ENCODE results near the gene PPT1. TPM values are rescaled to one million over a fixed set of nuclear protein-coding genes. Genes with fewer than 3 reads are reported as not detected.

Gene PPT1
- total RNA-seq = 38.9 TPM
- long read RNA-seq, full-length matches to known transcripts = 57 of 60 reads
- long read RNA-seq, partial matches to known transcripts = 2 of 60 reads
- long read RNA-seq, other reads (novel, unspliced or antisense) = 1 of 60 reads

DNA sequence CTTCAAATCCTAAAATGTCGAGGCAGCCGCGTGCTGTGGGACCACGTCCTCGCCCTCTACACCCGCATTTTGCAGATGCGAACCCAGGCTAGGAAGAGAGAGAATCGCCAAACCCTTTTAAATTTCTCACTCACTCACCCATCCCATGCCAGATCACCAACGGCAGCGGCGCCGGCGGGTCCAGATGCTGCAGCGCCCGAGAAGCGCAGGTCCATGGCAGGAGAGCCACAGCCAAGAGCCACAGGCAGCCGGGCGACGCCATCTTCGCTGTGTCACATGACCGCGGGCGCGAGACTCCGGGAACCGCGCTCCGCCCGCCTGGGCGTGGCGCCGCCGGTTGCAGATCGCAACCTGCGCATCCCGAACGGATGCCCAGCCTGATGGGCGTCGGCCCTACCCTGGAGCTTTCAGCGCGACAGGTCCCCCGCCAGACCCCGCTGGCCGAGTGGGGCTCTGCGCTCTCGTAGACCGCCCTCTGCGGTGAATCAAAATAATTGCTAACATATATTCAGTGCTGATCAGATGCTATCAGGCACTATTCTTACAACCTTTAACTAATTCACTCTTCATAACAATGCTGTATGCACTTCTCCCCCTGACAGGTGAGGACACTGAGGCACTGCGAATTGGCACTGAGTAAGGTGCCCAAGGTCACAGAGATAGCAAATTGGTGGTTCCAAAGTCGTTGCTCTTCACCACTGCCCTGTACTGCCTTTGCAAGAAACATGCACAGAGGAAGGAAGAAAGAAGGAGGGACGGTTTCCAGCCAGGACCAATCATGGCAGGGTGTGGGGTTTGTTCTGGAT, at the start of gene PPT1:
PPT1 (minus strand) TSS at position 276 of the 806 bp plus-strand sequence; CDS start at position 262, 14 bp downstream.
- ATAC-seq (peak; percentile 97), DNase-seq (peak; percentile 89)
- intact Hi-C loops (cut with micrococcal nuclease) = no loop called here

- ATAC-seq (peak; percentile 78), DNase-seq (no peak)
- intact Hi-C loops (cut with micrococcal nuclease) = loop anchor here (10.0 kb wide), 1 partner anchor 261 kb away; no protein-coding TSS in a partner anchor
These were observed 47.0 kb upstream of the PPT1 start for GRCh38 chr1:40143891-40144575.

DNA sequence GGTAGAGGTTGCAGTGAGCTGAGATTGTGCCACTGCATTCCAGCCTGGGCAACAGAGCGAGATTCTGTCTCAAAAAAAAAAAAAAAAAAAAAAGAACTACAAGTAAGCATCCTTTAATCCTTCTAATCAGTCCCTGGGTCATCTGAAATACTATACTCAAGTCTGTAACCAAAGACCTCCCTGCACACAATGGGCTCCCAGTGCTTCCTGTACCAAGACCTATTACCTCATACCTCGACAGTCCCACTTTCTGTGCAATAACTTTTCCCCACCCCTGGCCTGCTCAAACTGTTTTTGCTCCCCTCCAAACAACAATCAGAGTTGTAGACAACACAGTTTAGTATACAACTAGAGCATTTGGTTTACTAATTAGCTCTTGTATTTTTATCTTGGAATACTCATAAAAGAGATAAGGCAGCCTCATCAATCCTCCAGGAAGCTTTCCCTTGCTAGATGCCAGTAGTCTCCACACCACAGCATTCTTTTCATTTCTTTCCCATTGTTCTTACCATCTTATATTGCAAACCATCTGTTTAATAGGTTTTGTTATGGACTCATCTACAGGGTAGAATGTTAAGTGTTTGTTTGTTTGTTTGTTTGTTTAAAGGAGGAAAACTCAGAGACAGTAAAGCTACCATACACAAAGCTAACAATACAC, 45.0 kb upstream of the PPT1 start:
- intact Hi-C loops (cut with micrococcal nuclease) = loop anchor here (10.0 kb wide), 1 partner anchor 263 kb away; no protein-coding TSS in a partner anchor
- ATAC-seq = no peak

DNA sequence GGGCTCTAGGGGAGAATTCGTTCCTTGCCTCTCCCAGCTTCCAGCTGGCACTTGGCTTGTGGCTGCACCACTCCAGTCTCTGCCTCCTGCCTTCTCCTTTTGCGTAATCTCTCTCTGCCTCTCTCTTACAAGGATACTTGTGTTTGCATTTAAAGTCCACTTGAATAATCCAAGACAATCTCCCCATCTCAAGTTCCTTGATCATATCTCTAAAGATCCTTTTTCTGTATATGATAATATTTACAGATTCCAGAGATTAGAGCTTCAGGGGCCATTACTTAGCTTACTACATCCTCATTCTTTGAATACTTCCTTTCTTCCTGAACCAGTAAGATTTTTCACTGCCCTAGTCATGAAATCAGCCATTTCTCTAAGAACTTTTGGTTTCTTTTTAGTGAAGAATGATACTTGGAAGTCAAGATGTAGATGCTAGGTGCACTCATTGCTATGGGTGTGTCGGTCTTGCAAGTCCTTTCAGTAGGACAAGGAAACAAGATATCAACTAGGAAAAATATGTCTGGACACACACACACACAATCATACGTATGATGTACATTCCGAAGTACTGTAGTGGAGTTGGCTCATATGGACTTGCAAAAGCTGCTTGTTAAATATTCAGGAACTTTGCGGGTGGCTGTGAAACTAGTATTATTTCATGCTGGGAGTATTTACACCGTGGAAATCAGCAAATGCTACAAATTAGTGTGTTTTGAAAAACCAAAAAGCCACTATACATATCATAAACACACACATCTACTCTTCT, 43.3 kb upstream of the PPT1 start:
- intact Hi-C loops (cut with micrococcal nuclease) = loop anchor here (10.0 kb wide), 1 partner anchor 264 kb away; no protein-coding TSS in a partner anchor
- DNase-seq (no peak), ATAC-seq (no peak)

More for the DNA sequence above, 45.0 kb upstream of the PPT1 start:
- DNase-seq = no peak

GRCh38 chr1:40133839-40134238, 36.8 kb upstream of the PPT1 start:
- ATAC-seq = no peak
- intact Hi-C loops (cut with micrococcal nuclease) = no loop called here
- no peak for DNase-seq

GRCh38 chr1:40133312-40133665, 36.2 kb upstream of the PPT1 start:
- no peak for ATAC-seq
- DNase-seq = no peak
- intact Hi-C loops (cut with micrococcal nuclease) = no loop called here

- ATAC-seq = no peak
- no peak for DNase-seq
- intact Hi-C loops (cut with micrococcal nuclease) = no loop called here
These were observed 35.6 kb upstream of the PPT1 start for GRCh38 chr1:40132383-40133311.

- ATAC-seq (no peak), DNase-seq (no peak)
- intact Hi-C loops (cut with micrococcal nuclease) = no loop called here
These were observed 33.8 kb upstream of the PPT1 start for GRCh38 chr1:40130892-40131291.

DNA sequence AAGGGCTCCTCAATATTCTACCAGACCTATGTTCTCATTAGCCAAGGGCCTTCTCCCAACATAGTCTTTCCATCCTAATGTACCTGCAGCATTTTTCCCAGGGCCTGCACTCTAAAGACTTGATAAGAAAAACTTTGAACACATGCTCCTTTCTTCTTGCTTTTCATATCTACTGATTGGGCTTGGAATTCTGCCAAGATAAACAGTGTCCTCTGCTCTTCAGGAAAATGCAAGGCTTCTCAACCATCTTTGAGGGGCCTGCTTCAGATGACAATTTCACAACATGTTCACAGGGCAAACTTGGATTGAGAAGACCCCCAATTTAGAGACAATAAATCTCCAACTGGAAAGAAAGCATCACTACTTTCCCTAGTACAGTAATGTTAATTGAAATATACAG, 25.8 kb upstream of the PPT1 start:
- intact Hi-C loops (cut with micrococcal nuclease) = no loop called here
- DNase-seq (no peak), ATAC-seq (no peak)

DNA sequence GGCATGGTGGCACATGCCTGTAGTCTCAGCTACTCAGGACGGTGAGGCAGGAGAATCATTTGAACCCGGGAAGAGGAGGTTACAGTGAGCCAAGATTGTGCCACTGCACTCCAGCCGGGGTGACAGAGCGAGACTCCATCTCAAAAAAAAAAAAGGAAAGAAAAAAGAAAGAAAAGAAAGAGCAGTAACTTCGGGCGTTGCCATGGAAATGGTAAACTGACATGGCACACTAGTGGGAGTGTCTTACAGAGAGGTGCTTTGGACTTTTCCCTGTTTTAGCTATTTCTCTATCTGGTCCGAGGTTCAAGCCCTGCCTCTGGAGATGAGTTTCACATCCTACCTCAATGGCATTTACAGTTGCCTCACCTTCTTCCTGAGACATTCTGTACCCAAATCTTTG, 23.1 kb upstream of the PPT1 start:
- intact Hi-C loops (cut with micrococcal nuclease) = no loop called here
- ATAC-seq = no peak
- DNase-seq = no peak

DNA sequence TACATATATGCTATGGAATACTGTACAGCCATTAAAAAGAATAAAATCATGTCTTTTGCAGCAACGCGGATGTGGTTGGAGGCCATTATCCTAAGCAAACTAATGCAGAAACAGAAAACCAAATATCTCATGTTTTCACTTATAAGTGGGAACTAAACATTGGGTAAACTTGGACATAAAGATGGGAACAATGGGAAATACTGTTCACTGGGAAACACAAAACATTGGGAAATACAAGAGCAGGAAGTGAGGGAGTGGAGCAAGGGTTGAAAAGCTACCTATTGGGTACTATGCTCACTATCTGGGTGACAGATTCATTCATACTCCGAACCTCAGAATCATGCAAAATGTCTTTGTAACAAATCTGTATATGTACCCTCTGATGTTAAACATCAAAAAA, 17.3 kb upstream of the PPT1 start:
- intact Hi-C loops (cut with micrococcal nuclease) = no loop called here
- ATAC-seq = no peak
- no peak for DNase-seq

GRCh38 chr1:40110389-40110788, 13.3 kb upstream of the PPT1 start:
- intact Hi-C loops (cut with micrococcal nuclease) = no loop called here
- ATAC-seq = no peak

GRCh38 chr1:40107290-40107959, 10.4 kb upstream of the PPT1 start:
- no peak for DNase-seq
- intact Hi-C loops (cut with micrococcal nuclease) = no loop called here
- no peak for ATAC-seq

More at GRCh38 chr1:40110389-40110788, 13.3 kb upstream of the PPT1 start:
- no peak for DNase-seq

GRCh38 chr1:40105028-40105427, 8.0 kb upstream of the PPT1 start:
- intact Hi-C loops (cut with micrococcal nuclease) = no loop called here
- DNase-seq (no peak), ATAC-seq (no peak)

GRCh38 chr1:40102896-40103295, 5.8 kb upstream of the PPT1 start:
- intact Hi-C loops (cut with micrococcal nuclease) = no loop called here
- ATAC-seq (no peak), DNase-seq (no peak)

GRCh38 chr1:40102038-40102437, 5.0 kb upstream of the PPT1 start:
- intact Hi-C loops (cut with micrococcal nuclease) = no loop called here
- ATAC-seq = no peak

DNA sequence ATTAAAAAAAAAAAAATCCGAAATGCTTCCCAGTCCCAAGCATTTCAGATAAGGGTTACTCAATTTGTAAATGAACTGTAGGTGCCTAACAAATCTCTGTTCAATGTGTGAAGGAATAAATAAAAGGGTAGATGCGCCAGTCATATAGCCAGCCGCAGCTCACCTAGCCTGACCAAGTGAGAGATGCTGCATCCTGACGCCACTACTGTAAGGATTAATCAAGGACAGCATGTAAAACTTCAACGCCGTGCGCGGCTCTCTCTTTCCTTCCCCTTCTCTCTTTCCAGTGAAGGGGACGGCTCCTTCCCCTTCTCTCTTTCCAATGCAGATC, 441 bp downstream of the PPT1 start:
- no peak for DNase-seq
- intact Hi-C loops (cut with micrococcal nuclease) = no loop called here
- ATAC-seq = peak; percentile 38

More at GRCh38 chr1:40102038-40102437, 5.0 kb upstream of the PPT1 start:
- DNase-seq = no peak

GRCh38 chr1:40095806-40096205, 1.2 kb downstream of the PPT1 start:
- ATAC-seq (no peak), DNase-seq (no peak)
- intact Hi-C loops (cut with micrococcal nuclease) = no loop called here

Measured in left ventricle myocardium superior (tissue), 1 donor.